ENCODE measurements around the gene CABLES2. TPM values are rescaled to one million over a fixed set of nuclear protein-coding genes. Genes with fewer than 3 reads are reported as not detected.

CABLES2 gene
- total RNA-seq, 1 experiment from 2014 or later = 12.4 TPM

- Histone ChIP-seq H3K4me3 (ENCODE audit: low read length) (no peak overlapping the region), H3K9ac (ENCODE audit: low read length) (no peak overlapping the region), H4K20me1 (ENCODE audit: low read length) (peaks cover 28% of the 10 kb centered on the region), H3K9me3 (ENCODE audit: low read length) (no peaks in the 10 kb centered on the region), H3K36me3 (ENCODE audit: low read depth, low read length) (peaks cover 27% of the 10 kb centered on the region), H3K4me2 (ENCODE audit: low read length) (no peak overlapping the region), H3K79me2 (ENCODE audit: low read length) (peaks cover 42% of the 10 kb centered on the region), H3F3A (ENCODE audit: low read length, unreplicated experiment) (peaks cover 21% of the 10 kb centered on the region), H2AFZ (ENCODE audit: low read length) (no peak overlapping the region), H3K9me2 (replicated peaks; ENCODE audit: low read length) (no peaks in the 10 kb centered on the region), H3K27ac (ENCODE audit: low read length) (no peak overlapping the region), H3K4me1 (ENCODE audit: insufficient read depth, low read length) (peaks cover 11% of the 10 kb centered on the region), H3K27me3 (ENCODE audit: low read length) (no peaks in the 10 kb centered on the region)
- BruUV-seq (replicated peaks) = no TSS peak
- DNase-seq (no peak), ATAC-seq (no peak)
- POLR2A ChIA-PET (ENCODE audit: unreplicated experiment) = no interaction called here
- CTCF ChIA-PET = interaction anchor here (0.6 kb wide), 1 partner anchor 103 kb away, joined by 5 read pairs; no protein-coding TSS in a partner anchor
- TF ChIP-seq CTCF (conservative IDR thresholded peaks at IDR 0.05; ENCODE audit: low read depth, low read length) = no peak
- TF ChIP-seq EZH2 (IDR thresholded peaks at IDR 0.05; ENCODE audit: low read length, unreplicated experiment) = no peak
- TF ChIP-seq EZH2phosphoT487 (IDR thresholded peaks at IDR 0.05; ENCODE audit: borderline replicate concordance, low read length) = no peak
- intact Hi-C loops (cut with micrococcal nuclease) = no loop called here
Measured at GRCh38 chr20:62390317-62391164, 16.5 kb downstream of the CABLES2 start.

DNA sequence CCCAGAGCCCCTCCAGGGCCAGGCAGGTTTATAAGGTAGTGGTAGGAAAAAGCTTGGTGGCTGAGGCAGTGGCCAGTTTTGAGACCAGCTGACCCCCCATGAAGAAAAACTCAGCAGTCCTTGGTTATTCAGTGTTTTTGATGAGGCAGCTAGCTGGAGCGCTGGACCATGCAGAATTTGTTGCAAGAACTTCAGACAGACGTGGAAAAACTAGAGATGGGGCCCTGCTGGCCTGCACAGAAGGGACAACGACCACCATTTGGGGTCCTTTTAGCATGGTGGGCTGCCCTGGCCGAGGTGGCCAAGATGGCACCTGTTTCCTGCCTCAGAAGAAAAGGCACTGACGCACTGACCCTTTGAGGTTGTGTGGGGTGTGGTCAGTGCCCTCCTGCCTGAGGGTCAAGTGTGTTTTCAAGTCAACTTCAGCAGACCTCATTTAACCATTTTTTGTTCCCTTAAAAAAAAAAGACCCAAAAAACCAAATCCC lies 17.4 kb downstream of the CABLES2 start:
- ATAC-seq (no peak), DNase-seq (no peak)
- ChIA-PET POLR2A (ENCODE audit: unreplicated experiment) (no interaction called here), CTCF (interaction anchor here (0.6 kb wide), 1 partner anchor 103 kb away, joined by 5 read pairs; no protein-coding TSS in a partner anchor)
- no peak overlapping the region for H2AFZ ChIP-seq (ENCODE audit: low read length)
- BruUV-seq (replicated peaks) = no TSS peak
- H3K4me2 ChIP-seq (ENCODE audit: low read length) = no peak overlapping the region
- H3F3A ChIP-seq (ENCODE audit: low read length, unreplicated experiment) = peaks cover 21% of the 10 kb centered on the region
- H3K9me2 ChIP-seq (replicated peaks; ENCODE audit: low read length) = no peaks in the 10 kb centered on the region
- peaks cover 28% of the 10 kb centered on the region for H4K20me1 ChIP-seq (ENCODE audit: low read length)
- no peaks in the 10 kb centered on the region for H3K27me3 ChIP-seq (ENCODE audit: low read length)
- no peaks in the 10 kb centered on the region for H3K9me3 ChIP-seq (ENCODE audit: low read length)
- H3K27ac ChIP-seq (ENCODE audit: low read length) = no peak overlapping the region
- H3K9ac ChIP-seq (ENCODE audit: low read length) = no peak overlapping the region
- H3K4me3 ChIP-seq (ENCODE audit: low read length) = no peak overlapping the region
- peaks cover 16% of the 10 kb centered on the region for H3K4me1 ChIP-seq (ENCODE audit: insufficient read depth, low read length)
- intact Hi-C loops (cut with micrococcal nuclease) = loop anchor here (10.0 kb wide), 1 partner anchor 405 kb away; the partner anchor contains the start of gene MRGBP
- peaks cover 49% of the 10 kb centered on the region for H3K79me2 ChIP-seq (ENCODE audit: low read length)
- H3K36me3 ChIP-seq (ENCODE audit: low read depth, low read length) = peaks cover 27% of the 10 kb centered on the region
- no peak for TF ChIP-seq EZH2phosphoT487 (IDR thresholded peaks at IDR 0.05; ENCODE audit: borderline replicate concordance, low read length)
- TF ChIP-seq CTCF (conservative IDR thresholded peaks at IDR 0.05; ENCODE audit: low read depth, low read length) = no peak
- no peak for TF ChIP-seq EZH2 (IDR thresholded peaks at IDR 0.05; ENCODE audit: low read length, unreplicated experiment)

All from PC-3 (cell line).